D721Med (cell line): ENCODE results near the gene ASAH2.

Source experiments
- DNase-seq: peaks from one replicate; pipeline ENCODE4 v3.0.0; 2011; ENCODE audit warnings: low spot score; ENCODE audit not compliant: insufficient read length
- FAIRE-seq: peaks from 2 replicates; lab custom pipeline; 2011; peaks lifted over from hg19 to GRCh38; lab: Jason Lieb, UNC
- TF ChIP-seq, protein P1 (sequence below): IDR thresholded peaks from 2 replicates; pipeline ENCODE4 v1.5.1; 2012; ENCODE audit warnings: mild to moderate bottlenecking, control low read depth; ENCODE audit not compliant: insufficient read depth; ENCODE audit errors: missing control alignments

The ASAH2 gene

DNA sequence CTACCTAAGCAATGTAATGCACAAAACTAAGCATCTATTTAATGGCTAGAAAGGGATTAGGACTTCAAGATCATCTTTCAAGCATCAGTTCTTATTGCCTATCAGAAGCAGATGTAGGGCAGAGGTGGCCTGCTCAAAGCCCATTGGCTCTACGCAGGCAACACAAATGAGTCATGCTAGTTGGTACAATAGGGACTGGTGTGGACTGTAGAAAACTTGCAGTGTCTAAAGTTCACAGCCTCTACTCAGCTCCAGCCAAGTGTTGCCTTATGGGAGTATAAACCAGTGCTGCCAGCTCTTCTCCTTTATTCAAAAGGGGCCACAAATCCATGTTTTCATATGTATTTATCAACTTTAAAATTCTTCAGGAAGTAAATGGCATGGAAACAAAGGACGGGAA is 31.7 kb downstream of the ASAH2 start:
- TF ChIP-seq, protein P1, sequence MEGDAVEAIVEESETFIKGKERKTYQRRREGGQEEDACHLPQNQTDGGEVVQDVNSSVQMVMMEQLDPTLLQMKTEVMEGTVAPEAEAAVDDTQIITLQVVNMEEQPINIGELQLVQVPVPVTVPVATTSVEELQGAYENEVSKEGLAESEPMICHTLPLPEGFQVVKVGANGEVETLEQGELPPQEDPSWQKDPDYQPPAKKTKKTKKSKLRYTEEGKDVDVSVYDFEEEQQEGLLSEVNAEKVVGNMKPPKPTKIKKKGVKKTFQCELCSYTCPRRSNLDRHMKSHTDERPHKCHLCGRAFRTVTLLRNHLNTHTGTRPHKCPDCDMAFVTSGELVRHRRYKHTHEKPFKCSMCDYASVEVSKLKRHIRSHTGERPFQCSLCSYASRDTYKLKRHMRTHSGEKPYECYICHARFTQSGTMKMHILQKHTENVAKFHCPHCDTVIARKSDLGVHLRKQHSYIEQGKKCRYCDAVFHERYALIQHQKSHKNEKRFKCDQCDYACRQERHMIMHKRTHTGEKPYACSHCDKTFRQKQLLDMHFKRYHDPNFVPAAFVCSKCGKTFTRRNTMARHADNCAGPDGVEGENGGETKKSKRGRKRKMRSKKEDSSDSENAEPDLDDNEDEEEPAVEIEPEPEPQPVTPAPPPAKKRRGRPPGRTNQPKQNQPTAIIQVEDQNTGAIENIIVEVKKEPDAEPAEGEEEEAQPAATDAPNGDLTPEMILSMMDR, result no peak
- DNase-seq (no peak), FAIRE-seq (no peak)

DNA sequence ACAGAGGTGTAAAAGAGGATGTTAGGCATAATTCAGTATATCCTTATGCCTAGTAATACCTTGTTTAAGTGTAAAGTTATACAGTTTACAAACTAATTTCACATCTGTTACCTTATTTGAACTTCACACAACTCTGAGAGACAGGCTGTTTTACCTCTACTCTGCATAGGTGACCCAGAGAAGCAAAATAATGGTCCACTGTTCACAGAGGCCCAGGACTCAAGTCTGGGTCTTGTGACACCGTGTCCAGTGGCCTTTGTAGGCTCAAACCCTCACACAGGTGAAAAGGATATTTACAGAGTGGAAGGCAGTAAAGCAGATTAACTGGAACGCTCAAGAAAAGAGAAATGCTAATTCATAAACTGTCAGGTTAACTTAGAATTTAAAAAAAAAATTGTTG is 32.1 kb downstream of the ASAH2 start:
- TF ChIP-seq, protein P1, result no peak
- DNase-seq (no peak), FAIRE-seq (no peak)

DNA sequence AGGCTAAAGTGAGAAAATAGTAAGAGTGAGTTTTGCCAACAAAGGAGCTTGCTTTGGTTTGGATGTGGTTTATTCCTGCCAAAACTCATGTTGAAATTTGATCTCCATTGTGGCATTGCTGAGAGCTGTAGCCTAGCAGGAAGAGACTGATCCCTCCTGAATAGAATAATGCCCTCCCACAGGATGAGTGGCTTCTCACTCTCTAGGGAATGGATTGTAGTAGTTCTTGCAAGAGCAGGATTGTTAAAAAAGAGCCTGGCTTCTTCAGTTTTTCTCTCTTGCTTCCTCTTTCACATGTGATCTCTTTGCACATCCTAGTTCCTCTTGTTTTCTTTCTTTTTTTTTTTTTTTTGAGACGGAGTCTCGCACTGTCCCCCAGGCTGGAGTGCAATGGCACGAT is 34.4 kb downstream of the ASAH2 start:
- no peak for FAIRE-seq
- TF ChIP-seq, protein P1, result no peak
- DNase-seq, result no peak

DNA sequence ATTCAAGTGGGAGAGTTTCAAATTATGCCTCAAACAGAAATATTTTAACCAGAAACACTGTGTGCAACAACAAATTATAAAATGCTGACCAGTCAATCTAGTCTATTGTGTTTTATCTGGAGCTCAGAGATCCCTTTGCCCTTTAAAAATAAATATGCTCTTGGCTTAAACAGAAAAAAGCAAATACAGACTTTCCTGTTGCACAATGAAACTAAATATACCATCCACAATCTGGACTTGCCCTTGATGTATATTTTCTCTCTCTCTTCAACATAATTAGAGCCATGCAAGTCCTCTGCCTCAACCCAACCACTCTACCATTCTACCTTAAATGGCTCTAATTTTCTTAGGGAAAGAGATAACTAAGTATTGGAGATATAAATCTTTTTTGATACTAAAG is 34.9 kb downstream of the ASAH2 start:
- TF ChIP-seq, protein P1, result no peak
- DNase-seq, result no peak

DNA sequence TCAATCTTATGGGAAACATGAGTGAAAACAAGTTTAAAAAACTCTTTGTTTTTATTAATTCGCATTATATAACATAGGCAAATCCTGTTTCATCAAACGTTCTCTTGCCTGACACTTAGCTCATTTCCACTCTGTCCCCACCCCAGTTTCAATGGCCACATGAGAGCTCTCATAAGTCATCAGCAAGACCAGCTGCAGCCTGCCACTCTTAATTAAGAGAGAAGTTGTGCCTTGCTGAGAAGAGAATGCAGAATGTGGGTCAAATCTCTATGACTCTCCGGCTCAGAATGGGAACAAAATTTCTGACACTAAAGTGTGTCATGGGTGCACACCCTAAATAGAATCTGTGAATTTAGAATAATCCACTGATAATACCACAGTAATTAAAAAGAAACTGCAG is 39.6 kb downstream of the ASAH2 start:
- FAIRE-seq, result no peak
- DNase-seq, result no peak
- TF ChIP-seq, protein P1, result no peak

More for the DNA sequence above, 34.9 kb downstream of the ASAH2 start:
- no peak for FAIRE-seq

DNA sequence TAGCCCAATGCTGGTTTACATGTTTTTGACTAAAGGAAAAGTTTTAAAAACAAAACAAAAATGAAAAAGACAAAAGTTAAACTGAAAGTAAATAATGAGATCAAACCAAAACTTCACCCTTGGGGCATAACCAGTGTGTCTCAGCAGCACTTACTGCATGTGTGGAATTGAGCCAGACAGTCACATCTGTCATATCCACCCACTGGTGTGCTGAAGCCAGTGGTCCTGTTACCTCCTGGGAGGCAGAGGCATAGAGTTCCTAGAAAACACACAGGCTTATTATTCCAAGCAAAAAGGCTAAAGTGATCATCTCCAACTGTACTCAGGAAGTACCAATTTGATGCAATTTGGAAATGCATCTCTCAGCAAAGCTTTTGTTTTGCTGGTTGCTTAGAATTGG is 40.4 kb downstream of the ASAH2 start:
- DNase-seq (no peak), FAIRE-seq (no peak)

More for the DNA sequence above, 40.4 kb downstream of the ASAH2 start:
- TF ChIP-seq, protein P1, result no peak
